Jurkat, Clone E6-1 (cell line): Measurements from ENCODE around the gene CTIF.

ENCODE experiments used
- DNase-seq: peaks from one replicate; pipeline ENCODE4 v3.0.0-alpha.2; 2011; ENCODE audit warnings: low read depth, low spot score
- H3K4me3 ChIP-seq: 2 replicates; pipeline ENCODE4 v1.5.1; 2011; ENCODE audit warnings: mild to moderate bottlenecking, low read length, control low read depth, moderate library complexity

CTIF gene

GRCh38 chr18:48749768-48750167 is 210.9 kb downstream of the CTIF start:
- DNase-seq, result no peak
- H3K4me3 ChIP-seq, result no peak overlapping the region

- DNase-seq, result no peak
- no peak overlapping the region for H3K4me3 ChIP-seq
Observed at GRCh38 chr18:48750485-48751175, 211.8 kb downstream of the CTIF start.

DNA sequence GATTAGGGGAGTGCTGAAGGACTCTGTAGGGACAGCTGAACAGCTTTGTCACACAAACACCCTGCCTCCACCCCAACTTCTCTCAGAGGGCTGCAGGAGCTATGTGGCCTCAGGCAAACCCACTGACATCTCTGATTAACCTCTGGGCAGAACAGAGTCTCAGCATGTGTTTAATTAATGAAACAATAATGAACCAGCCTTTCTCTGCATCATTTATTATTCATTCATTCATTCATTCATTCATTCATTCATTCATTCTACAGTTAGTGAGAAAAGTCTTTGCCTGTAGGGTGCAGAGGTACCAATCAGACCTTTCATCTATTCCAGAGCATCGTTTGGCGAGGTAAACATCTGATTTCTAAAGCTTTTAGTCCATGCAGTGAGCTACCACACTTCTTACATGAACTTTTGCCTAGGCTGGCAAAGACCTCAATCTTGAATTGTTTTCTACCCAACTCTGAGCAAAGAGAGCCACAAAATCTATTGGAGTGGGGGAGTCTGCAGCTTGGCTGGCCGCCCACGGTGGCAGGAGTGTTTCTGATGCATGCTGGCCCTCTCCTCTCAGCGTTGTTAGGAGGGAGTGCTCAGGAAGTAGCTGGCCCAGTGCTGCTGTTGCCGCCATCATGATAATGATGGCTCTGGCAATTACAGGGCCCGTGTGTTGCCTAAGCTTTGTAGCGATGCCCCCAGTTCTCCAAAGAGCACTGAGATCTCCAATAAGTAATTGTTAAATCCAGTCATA is 213.1 kb downstream of the CTIF start:
- DNase-seq, result no peak

GRCh38 chr18:48752478-48752877 is 213.6 kb downstream of the CTIF start:
- DNase-seq, result no peak
- no peak overlapping the region for H3K4me3 ChIP-seq

More for the DNA sequence above, 213.1 kb downstream of the CTIF start:
- H3K4me3 ChIP-seq, result no peak overlapping the region

- no peak overlapping the region for H3K4me3 ChIP-seq
- DNase-seq, result no peak
Observed at GRCh38 chr18:48752928-48753327, 214.1 kb downstream of the CTIF start.

GRCh38 chr18:48753691-48754090 is 214.9 kb downstream of the CTIF start:
- H3K4me3 ChIP-seq, result no peak overlapping the region
- no peak for DNase-seq

DNA sequence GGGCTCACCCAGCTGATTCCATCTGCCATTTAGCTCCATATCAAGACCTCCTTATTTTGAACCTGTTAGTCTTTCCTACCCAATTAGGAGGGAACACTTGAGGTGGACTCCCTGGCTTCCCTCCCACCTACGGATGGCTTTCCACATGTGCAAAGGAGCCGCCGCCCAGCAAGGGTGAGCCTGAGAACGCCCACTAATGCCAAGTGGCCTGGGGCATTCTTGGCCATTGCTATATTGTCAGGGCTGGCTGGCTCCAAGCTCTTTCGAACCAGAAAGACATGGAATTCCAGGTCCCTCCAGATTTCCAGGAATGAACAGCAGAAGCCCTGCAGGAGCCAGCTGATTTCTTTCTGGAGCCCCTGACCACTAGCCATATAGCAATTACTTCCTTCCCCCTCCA is 215.7 kb downstream of the CTIF start:
- no peak overlapping the region for H3K4me3 ChIP-seq
- no peak for DNase-seq

DNA sequence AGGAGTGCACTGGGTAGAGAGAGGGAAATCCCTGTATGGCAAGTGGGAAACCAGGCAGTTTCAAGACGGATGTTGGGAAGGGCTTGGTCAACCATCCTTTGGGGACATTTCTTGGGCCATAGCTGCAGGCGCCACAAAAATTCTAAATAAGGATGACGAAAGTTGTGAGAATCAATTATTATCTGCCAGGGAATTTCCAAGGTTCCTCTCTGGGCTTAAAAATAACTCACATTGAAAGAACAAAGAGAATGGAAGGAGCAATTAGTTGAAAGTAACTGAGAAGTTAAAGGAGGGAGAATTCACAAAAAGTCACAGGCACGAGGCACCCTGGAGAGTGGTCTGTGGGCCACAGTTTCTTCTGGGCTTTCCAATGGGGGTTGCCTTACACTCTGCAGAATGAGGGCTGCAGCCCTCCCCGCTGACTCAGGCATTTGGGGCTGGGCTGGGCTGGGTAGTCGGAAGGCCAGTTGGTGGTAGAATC is 216.2 kb downstream of the CTIF start:
- no peak for DNase-seq
- H3K4me3 ChIP-seq, result no peak overlapping the region

DNA sequence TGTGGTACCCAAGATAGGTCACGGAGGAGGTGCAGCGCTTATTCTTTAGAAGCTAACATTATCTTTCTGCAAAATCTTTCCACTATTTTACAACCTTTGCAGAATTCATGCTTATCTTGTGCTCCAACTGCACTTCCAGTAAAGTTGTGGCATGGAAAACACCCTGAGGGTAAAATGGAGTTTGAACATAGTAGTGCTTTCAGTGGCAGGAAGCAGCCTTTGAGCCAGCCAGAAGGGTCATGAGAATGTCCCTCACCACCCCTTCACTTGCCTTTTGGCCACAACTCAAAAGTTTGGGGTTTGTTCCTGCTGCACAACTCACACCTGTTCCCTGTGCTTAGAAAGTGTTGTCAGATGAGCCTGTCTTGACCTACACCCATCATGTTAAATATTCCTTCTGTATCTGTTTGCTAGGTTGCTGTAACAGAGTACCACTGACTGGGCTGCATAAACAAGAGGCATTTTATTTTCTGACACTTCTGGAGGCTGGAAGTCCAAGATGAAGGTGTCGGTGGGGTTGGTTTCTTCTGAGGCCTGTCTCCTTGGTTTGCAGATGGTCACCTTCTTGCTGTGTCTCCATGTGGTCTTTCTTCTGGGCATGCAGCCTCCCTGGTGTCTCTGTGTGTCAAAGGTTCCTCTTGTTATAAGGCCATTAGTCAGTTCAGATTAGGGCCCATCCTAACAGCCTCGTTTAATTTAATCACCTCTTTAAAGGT is 217.8 kb downstream of the CTIF start:
- DNase-seq, result no peak
- H3K4me3 ChIP-seq, result no peak overlapping the region

- H3K4me3 ChIP-seq, result no peak overlapping the region
- no peak for DNase-seq
Observed at GRCh38 chr18:48757367-48757766, 218.5 kb downstream of the CTIF start.

DNA sequence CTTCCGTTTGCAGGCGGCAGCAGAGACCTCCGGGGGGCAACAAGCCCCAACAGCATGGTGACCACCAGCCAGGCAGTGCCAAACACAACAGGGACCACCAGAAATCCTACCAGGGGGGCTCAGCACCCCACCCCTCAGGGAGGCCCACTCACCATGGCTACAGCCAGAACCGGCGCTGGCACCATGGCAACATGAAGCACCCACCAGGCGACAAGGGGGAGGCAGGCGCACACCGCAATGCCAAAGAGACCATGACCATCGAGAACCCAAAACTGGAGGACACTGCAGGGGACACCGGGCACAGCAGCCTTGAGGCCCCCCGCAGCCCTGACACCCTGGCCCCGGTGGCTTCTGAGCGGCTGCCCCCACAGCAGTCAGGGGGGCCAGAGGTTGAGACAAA is 219.1 kb downstream of the CTIF start:
- H3K4me3 ChIP-seq, result no peak overlapping the region
- DNase-seq, result no peak

GRCh38 chr18:48761582-48761981 is 222.8 kb downstream of the CTIF start:
- DNase-seq, result no peak
- H3K4me3 ChIP-seq, result no peak overlapping the region

DNA sequence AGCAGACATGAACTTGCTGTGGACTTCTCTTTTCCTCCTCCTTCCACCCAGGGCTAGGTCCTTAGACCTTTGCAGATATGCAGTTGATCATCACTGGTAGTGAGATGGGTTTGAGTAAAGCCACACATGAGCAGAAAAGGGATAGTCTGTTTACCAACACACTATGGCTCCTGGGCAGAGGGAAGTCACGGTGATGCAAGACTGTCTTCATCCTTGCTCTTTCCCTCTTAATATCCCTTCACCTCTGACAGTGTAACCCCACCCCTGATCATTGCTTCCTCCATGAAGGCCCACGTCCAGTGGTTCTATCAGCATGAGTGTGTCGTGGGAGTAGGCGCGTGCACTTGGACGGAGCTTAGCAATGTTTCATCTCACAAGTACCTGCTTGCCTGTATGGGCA is 223.2 kb downstream of the CTIF start:
- no peak overlapping the region for H3K4me3 ChIP-seq
- DNase-seq, result no peak

DNA sequence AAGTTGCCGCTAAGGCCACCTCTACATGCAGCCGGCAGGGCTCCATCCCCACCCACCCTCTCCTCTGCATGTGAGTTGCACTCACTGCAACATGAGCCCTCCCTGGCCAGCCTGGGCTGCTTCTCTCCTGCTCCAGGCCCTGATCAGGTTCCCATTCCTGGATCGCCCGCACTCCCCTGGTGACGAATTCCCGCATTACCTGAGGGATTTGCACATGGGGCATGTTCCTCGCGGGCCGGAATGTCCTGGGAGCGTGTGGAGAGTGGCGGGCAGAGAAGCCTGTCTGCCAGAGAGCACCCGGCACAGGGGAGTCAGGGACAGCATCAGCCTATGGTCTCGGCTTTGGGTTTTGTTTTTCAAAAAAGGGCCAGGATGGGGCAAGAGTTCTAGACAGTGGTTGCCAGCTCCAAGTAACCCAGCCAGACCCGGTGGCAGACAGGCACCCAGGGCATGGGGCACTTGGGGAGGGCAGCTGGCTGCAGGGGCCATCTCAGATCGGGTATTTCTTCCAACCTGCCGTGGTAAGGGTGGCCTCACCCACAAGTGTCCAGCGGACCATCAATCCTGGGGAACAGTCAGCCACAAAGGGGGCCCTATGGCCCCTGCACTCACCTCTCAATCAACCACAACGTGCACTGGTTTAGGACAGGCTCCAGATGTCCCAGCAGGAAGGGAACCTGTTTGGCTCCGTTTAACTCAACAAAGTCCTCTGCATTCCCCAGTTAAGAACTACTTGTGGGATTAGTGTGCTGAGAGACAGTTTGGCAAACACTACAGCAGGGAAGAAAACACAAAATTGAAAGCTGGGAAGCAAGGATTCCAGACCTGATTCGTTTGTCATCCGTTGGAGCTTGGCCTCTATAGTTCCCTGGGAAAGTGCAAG is 224.2 kb downstream of the CTIF start:
- no peak overlapping the region for H3K4me3 ChIP-seq
- DNase-seq, result no peak

DNA sequence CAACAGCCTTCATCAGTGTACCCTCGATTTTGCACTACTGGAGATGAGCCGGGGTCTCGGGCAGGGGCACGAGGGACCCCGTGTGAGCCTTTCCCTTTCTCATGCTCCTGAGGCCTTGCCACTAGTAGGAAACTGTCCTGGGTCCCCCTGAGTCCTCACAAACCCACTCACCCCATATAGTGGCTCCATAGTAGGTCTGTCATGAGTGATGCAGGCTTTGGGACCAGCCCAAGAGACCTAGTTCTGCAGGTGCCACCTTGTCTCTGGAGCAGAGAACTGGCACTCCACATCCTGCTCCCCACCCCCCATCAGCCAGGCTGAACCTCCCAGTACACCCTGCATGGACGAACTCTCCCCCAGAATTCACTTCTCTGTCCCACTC is 224.9 kb downstream of the CTIF start:
- H3K4me3 ChIP-seq, result no peak overlapping the region
- DNase-seq, result no peak

- no peak overlapping the region for H3K4me3 ChIP-seq
- DNase-seq, result peak; percentile 6
Observed at GRCh38 chr18:48765053-48765452, 226.2 kb downstream of the CTIF start.

- no peak overlapping the region for H3K4me3 ChIP-seq
- no peak for DNase-seq
Observed at GRCh38 chr18:48766026-48766425, 227.2 kb downstream of the CTIF start.

DNA sequence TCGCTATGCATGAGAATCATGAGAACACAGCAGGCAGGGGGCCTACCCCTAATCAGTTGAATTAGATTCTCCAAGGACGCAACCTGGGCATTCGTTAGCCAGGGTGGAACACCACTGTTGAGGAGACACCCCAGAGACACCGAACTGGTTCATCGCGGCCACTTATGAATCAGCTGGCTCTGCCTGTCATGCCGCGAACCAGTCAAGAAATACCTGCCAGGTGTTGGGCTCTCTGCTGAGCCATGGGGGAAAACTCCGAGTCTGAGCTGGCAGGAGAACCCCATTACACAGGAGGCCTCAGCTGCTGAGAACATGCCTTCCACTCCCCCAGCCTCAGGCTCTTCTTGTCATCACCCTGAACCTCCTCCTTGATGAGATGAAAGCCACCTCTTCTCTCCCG is 227.7 kb downstream of the CTIF start:
- DNase-seq, result no peak
- no peak overlapping the region for H3K4me3 ChIP-seq

GRCh38 chr18:48767090-48767690 is 228.4 kb downstream of the CTIF start:
- no peak for DNase-seq
- no peak overlapping the region for H3K4me3 ChIP-seq
